GM21390 (cell line): ENCODE results near the gene DCLK1.

Experiments
- ATAC-seq: cut with Tn5 transposase; IDR thresholded peaks from one replicate; pipeline ENCODE4 v1.9.1; 2021; ENCODE audit not compliant: unreplicated experiment

Gene DCLK1

DNA sequence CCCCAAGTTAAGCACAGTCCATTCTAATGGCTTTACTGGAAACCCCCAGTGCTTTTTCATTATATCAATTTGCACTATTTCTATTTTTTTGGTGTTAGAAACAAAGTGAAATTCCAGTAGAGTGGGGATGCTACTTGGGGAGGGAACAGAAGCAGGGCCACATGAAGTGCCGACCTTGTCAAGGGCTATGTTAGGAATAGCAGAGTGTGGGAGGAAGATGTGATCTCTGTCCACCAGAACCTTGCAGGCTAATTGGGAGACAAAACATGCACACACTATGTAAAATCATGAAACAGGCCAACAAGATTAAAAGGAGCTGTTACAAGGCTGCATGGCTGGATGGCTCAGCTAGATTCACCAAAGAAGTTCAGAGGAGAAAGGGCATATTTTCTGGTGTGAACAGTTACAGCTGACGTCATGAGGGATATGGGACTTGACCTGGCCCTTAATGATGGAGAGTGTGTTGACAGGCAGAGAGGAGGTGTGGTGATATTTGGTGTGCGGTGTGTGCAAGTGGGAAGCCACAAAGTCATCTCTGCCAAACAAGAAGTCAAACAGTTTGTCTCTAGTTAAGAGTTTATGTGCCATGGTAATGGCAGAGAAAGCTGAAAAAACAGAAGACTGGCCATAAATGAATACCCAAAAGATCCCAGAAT is 336.3 kb downstream of the DCLK1 start:
- ATAC-seq, result no peak

DNA sequence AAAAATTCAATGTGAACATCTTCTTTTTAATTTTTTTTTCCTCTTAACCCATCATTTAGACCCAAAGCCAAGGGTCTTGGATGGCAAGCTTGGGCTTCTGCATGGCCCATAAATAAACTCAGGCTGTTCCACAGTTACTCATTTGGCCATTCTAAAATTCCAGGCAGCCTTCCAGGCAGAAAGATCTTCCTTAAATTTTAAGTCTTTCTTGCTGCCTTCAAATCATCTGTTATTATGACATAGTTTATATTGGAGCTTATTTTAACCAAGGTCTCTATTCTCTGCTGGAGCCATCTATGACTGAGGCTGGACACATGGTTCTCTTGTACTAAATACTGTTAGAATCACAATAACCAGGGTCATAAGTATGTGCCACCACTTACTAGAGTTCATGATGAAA is 337.4 kb downstream of the DCLK1 start:
- ATAC-seq, result no peak

DNA sequence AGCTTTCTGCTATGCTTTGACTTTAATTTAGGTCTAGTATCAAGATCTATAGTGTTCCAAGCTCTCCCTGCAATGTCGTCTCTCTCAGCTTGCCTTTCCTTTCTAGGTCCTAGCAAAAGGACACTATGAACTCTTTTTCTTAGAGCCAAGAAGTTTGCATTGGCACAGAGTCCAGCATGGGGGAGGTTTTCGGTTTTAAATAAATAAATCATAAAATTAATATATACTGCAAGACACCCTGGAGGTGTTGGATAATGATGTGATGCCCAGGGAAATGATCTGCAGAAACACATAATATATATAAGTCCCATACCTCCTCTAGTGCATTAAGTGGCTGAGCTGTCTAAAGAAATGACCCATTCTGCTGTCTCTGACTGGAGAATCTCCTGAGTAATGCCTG is 338.3 kb downstream of the DCLK1 start:
- ATAC-seq, result no peak

DNA sequence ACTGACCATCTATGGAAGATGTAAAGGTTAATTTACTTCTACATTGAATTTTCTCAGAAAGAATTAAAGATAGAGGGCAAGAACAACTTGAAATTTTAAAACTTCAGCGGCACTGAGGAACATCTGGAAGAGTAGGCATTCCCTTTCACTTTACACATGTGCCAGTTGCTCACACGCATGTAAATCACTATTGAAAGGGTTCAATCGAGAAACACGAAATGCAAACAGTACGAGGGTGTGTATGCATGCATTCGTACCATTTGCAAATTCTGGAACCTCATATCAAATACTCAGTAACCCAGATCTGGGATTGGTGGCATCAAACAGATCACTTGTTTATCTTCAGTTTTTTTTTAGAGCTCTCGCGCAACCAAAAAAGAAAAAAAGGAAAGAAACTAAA is 339.2 kb downstream of the DCLK1 start:
- no peak for ATAC-seq

GRCh38 chr13:35791184-35791851 is 339.9 kb downstream of the DCLK1 start:
- ATAC-seq, result no peak

- ATAC-seq, result peak; percentile 73
Observed at GRCh38 chr13:35789335-35790165, 341.6 kb downstream of the DCLK1 start.

- no peak for ATAC-seq
Observed at GRCh38 chr13:35787937-35788336, 343.2 kb downstream of the DCLK1 start.

DNA sequence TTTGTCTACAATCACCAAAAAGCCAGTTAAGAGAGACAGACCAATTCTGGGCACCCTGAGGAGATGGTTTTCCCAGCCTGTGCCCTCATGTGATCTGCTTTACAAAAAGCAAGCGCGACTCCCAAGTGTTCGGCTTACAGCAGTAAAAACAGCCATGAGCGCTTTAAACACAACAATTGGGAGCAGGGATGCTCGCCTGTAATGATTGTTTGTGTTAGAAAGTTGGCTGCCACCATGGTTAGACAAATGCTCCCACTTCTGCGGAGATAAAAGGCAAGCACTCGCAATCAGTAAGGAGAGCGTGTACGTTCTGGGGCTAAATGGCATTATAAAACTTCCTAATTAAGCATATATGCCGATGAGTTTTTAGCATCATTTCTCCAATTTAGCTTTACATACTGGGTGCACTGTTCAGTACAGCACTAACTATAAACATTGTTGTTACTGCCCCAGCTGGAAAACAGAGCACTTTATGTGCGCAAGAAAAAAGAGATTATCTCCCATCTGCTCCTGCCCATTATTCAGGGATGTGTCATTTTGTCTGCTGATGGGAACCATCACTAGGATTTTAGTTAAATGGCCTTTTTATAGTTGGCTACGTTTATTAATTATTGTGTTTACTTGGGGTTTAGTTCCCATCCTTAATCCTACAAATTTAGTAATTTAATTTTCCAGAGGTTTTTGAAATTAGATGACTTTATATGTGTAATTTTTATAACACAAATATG is 345.4 kb downstream of the DCLK1 start:
- ATAC-seq, result no peak

- ATAC-seq, result no peak
Observed at GRCh38 chr13:35784286-35784951, 346.8 kb downstream of the DCLK1 start.

DNA sequence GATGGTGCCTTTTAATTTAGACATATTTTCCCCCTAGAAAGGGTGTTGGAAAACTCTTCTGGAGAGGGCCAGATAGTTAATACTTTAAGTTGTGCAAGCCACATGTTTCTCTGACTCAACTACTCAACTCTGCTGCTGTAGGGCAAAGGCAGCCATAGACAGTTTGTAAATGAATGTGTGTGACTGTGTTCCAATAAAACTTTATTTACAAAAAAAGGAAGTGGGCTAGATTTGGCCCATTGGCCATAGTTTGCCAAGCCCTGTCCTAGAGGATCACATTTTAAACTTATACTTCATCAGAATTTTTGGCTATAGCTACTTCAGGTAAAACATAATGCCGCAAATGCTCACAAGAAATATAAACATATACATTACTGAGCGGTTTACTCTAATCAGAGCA is 348.4 kb downstream of the DCLK1 start:
- ATAC-seq, result no peak

DNA sequence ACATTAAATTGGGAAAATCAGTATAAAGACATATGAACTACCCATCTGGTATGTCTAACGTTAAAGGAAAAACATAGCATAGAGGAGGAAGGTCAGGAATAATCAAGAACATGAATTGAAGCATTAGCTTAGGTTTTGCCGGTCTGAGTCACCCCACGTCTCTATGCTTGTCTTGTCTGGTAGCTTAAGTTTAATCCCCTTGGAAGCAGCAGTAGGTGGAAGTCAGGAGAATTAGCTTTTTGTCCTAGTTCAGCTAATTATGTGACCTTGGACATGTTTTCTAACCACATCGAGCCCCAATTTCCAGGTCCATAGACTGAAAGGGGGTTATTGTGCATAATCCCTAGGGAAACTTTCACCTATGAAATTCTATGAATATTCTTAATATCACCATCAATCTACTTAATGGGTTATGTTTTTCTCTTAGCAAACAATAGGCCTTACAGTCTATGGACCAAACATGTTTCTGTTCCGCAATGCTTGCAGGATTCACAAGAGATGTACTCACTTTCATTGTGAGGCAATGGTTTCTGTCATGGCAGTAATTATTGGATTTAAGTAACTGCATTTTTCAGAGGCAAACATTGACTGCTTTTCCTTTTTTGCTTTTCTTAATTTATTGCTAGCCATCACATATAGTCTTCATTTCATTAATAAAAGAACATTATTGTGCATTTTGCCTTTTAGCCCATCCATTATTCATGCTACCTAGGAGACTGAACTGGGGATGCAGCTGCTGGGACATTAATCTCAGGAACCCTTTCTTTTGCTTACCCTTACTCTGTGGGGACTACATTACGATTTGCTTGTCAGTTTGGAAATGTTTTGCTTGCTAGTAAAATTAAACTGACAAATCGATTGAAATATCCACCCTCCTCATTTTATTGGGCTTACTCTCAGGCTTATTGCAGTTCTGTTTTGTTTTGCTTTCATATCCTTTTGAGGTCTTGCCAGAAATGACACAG is 349.9 kb downstream of the DCLK1 start:
- ATAC-seq, result no peak

GRCh38 chr13:35780613-35781012 is 350.6 kb downstream of the DCLK1 start:
- no peak for ATAC-seq

DNA sequence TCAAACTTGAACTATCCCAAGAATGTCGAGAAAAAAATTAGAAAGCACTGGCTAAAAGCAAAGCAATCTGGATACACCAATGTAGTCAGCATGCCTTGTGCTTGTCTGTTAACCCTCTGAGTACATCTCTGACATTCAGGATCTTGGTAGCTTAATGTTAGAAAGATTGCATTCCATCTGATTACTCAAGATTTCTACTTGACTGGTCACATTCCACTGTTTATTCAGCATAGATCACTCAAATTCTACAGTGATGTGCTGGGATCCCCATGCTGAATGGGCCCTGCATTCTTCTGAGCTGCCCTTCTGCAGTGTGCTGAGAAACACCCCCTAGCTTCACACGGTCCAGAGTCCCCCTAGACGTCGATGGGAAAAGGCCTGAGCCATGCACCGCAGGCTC is 359.3 kb downstream of the DCLK1 start:
- no peak for ATAC-seq

GRCh38 chr13:35770756-35771297 is 360.4 kb downstream of the DCLK1 start:
- no peak for ATAC-seq

GRCh38 chr13:35769812-35770211 is 361.4 kb downstream of the DCLK1 start:
- no peak for ATAC-seq

DNA sequence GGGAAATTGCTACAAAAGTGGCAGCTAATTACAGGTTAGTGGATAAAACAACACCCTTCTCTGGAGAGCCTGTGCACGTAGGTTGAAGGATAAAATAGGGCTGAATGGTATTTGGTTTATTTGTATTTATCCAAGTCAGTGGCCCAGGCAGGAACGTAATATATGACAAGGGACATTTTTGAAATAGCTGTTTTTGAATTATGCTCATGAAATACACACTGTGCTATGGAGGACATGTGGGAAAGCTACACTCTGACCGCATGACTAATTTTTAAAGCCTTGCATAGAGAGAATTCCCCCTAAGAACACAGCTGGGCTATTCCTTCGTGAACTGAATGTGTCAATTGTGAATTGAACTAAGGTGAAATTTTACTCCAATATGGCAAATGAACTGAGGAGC is 362.6 kb downstream of the DCLK1 start:
- no peak for ATAC-seq

GRCh38 chr13:35768073-35768472 is 363.1 kb downstream of the DCLK1 start:
- ATAC-seq, result no peak

DNA sequence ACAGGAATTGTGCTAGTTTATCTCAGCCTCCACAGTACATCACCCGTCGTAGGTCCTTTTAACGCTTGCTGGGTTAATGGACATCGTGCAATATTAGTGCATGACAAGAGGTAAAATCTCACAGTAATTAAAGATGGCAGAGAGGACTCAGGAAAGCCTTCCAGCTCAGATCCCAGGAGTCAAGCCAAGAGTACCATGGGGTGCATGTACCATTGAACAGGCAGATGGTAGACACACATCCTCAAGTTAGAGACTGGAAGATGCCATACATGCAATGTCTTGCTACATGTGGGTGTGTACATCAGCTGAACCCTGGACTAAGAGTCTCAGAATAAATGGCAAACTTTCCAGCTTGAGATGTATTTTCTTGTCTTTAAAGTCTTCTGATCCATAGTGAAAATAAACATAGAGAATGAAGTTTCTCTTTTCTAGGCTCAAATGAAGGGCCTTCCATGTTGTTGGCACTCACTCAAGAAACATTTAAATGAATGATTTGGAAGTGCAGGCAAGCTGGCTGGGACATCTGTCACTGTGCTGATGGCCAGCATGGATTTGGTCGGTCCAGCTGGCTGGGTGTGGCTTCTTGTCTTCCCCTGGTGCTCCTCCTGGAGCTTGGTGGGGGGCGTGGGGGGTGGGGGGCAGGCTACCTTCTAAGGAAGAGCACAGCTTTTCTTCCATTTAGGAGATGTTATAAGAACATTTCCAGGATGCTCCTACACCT is 363.8 kb downstream of the DCLK1 start:
- no peak for ATAC-seq

GRCh38 chr13:35766663-35767062 is 364.5 kb downstream of the DCLK1 start:
- no peak for ATAC-seq
